Left hindlimb (tissue), 1 donor: Measurements from ENCODE around the gene ATXN1.
A peak's percentile ranks its signal among the peaks of the same experiment; 100 is the strongest.

Source experiments
- DNase-seq: peaks from one replicate; pipeline ENCODE4 v3.0.0-alpha.2; 2018

The ATXN1 gene

GRCh38 chr6:16519265-16520242, 241.7 kb downstream of the ATXN1 start:
- peak; percentile 51 for DNase-seq

GRCh38 chr6:16518265-16518664, 243.0 kb downstream of the ATXN1 start:
- DNase-seq: no peak

- DNase-seq: no peak
These were observed 247.0 kb downstream of the ATXN1 start for GRCh38 chr6:16514249-16514648.

DNA sequence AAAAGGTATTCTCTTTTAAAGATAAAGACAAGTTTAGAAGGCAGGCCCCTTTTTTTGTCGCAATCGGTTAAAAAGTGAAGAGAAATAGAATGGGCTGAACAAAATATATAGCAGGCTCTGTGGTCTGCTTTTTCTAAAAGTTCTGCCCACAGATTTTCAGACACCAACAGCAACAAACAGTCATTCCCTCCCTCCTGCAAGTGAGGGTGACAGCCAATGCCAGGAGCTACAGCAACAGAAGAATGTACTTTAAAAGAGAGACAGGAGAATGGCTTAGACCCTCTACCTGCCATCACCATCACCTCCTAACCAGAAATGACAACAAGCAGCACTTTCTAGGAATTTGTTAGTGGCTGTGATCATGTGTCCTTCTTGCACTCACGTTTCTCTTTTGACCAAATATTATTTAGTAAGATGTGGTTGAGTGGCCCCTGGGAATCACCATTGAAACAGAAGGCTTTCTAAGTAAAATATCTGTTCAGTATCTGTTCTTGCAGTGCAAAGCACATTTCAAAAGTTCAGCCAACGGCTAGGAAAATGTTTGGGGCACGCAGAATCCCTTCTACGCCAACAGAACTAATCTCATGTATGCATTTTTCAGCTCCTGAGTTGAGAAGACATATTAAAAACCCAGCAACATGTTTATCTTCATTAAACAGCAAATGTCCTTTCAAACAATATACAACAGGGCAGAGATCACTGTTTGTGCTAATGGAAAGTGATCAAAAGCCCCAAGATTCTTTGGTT, 248.5 kb downstream of the ATXN1 start:
- no peak for DNase-seq

- DNase-seq: no peak
These were observed 249.4 kb downstream of the ATXN1 start for GRCh38 chr6:16511723-16512489.

GRCh38 chr6:16511040-16511660, 250.1 kb downstream of the ATXN1 start:
- DNase-seq: no peak

GRCh38 chr6:16510245-16510644, 251.0 kb downstream of the ATXN1 start:
- no peak for DNase-seq

GRCh38 chr6:16508959-16509358, 252.3 kb downstream of the ATXN1 start:
- DNase-seq: no peak

DNA sequence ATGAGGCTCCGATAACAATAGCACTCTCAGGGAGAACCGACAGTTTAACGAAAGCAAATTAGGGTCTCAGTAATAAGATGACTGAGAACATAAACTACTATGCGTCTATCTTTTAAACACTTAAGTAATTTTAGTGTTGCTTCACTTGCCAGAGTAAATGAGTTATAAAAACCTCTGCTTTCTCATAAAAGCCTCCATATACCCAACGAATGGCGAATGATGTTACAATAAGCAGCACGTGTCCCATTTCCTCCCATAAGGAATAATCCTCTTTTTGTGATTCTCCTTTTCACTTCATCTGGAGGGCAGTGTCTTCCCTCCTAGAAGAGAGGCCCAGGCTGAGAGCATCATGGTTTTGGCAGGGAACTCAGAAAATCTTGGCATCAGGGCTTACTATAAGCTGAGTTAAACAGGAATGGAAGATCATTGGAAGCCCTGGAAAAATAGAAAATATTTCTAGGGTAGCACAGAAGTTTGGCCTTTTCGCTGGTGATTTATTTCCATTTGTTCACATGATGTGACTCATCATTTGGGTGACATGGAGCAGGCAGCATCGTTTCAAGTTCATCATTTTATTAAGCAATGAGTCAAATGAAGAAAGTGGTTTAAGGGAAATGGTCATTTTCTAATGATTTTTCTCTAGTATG, 255.4 kb downstream of the ATXN1 start:
- DNase-seq: peak; percentile 87

DNA sequence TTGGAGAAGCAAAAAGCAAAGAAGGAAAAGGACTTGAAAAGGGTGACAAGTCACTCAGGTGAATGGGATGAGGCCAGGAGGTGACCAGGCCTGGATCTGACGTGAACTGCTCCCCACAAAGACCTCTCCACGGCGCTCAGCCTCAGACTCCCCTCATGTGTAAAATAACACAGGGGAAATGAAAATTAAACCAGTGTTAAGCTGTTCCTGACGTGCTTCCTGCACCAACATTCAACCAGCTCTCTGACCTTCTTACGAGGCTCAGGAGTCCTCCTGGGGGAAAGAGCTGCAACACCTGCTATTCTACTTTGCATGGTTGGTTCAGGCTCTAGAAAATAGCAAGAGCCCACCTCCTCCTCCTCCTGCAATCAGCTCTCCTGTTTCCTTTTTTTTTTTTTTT, 256.7 kb downstream of the ATXN1 start:
- DNase-seq: no peak

- no peak for DNase-seq
These were observed 257.3 kb downstream of the ATXN1 start for GRCh38 chr6:16503970-16504415.

GRCh38 chr6:16503241-16503775, 258.0 kb downstream of the ATXN1 start:
- DNase-seq: no peak

DNA sequence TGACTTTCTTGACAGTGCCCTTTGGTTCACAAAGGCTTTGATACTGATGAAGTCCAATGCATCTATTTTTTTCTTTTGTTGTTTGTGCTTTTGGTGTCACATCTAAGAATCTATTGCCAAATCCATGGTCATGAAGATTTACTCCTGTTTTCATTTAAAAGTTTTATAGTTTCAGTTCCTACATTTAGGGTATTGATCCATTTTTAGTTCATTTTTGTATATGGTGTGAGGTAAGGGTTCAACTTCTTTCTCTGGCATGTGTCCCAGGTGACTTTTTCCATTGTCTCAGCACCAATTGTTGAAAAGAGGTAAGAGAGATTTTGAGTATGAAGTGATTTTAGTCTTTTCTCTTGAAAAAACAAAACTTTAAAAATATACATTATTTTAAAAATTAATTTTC, 262.3 kb downstream of the ATXN1 start:
- no peak for DNase-seq

DNA sequence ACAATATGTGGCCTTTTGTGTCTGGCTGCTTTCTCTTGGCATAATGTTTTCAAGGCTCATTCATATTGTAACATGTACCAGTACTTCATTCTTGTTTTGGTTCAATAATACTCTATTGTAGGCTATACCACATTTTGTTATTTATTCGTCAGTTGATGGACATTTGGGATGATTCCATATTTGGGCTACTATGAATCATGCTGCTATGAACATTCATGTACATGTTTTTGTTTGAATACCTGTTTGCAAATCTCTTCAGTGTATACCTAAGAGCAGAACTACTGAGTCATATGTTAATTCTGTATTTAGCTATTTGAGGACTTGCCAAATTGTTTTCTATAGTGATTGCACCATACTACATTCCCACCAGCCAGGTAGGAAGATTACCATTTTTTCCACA, 263.0 kb downstream of the ATXN1 start:
- no peak for DNase-seq

DNA sequence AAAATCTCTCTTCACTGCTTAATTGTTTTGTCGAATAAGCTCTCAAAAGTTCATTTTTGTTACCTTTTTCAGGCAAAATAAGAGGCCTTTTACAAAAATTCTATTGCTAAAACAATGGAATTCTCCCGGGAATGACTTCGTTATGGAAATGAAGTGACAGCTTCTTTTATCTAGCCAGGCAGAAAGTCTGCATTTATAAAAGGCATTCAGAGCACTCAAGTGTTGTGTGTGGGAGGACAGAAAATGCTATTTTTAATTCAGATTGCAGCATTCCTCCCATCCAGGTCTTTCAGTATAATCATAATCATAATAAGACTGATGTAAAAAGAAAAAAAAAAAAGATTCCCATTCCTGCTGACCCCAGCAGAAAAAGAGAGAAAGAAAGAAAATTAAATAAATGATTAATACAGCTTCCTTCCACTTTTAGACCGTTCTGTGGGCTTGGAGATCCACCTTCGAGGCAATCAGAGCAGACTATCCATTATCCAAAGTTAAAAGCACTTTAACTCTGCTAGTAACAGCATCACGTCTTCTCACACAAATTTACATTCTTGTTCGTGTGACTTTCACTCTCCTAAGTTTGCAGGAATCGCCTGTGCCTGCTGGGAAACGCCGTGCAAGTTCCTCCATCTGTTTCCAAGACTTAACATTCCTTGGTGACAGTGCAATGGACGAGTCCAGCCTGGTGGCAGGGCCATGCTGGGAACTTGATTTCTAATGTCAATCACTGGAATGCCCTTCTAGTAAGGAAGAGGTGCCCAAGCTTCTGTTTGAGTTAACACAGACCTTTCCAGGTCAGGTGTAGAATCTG, 264.1 kb downstream of the ATXN1 start:
- DNase-seq: no peak

GRCh38 chr6:16496210-16496609, 265.1 kb downstream of the ATXN1 start:
- DNase-seq: no peak

GRCh38 chr6:16494793-16495192, 266.5 kb downstream of the ATXN1 start:
- DNase-seq: no peak

- no peak for DNase-seq
These were observed 267.5 kb downstream of the ATXN1 start for GRCh38 chr6:16493802-16494201.

DNA sequence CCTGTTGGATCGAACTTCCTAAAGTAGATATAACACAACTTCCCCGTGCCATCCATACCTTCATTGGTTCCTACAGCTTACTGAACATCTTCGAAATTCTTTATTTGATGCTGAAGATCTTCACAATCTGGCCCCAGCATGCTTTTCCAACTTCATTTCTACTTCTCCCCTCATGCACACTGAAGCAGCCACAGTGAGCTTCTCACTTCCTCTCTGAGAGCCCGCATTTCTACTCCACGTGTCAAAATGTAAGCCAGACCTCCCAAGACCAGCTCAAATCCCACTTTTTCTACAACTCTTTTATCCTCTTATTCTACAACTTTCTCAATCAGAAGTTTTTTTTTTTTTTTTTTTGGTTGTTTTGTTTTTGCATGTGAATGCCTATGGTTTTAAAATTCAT, 268.1 kb downstream of the ATXN1 start:
- no peak for DNase-seq

GRCh38 chr6:16491666-16492313, 269.5 kb downstream of the ATXN1 start:
- no peak for DNase-seq
